Nephron (organoid): ENCODE measurements around the gene L1CAM.

Experiments
- H3K27ac Mint-ChIP-seq, 3 experiments: 2 replicates each; pipeline ENCODE4 v1.8.0; 2020; ENCODE audit warnings: mixed read lengths in 3 of 3, mild to moderate bottlenecking in 2 of 3, moderate library complexity in 1 of 3
- H3K27me3 Mint-ChIP-seq: 2 replicates; pipeline ENCODE4 v1.8.0; 2021; ENCODE audit warnings: low read depth, mild to moderate bottlenecking, moderate library complexity, mixed read lengths
- H3K36me3 Mint-ChIP-seq: 2 replicates; pipeline ENCODE4 v1.8.0; 2020; ENCODE audit warnings: low read depth, mixed read lengths
- H3K4me1 Mint-ChIP-seq: 2 replicates; pipeline ENCODE4 v1.8.0; 2020; ENCODE audit warnings: mixed read lengths
- H3K4me3 Mint-ChIP-seq, 3 experiments: 2 replicates each; pipeline ENCODE4 v1.8.0; 2020; ENCODE audit warnings: mild to moderate bottlenecking in 3 of 3, mixed read lengths in 3 of 3, moderate library complexity in 2 of 3
- H3K9me3 Mint-ChIP-seq: 2 replicates; pipeline ENCODE4 v1.8.0; 2020; ENCODE audit warnings: mixed read lengths
- TF ChIP-seq, protein P1 (sequence below), 3 experiments: fragments of 200-600 bp; sonication (generic); IDR thresholded peaks; one replicate each; pipeline ENCODE4 v1.5.0; 2021; ENCODE audit warnings: antibody characterized with exemption in 3 of 3; ENCODE audit not compliant: unreplicated experiment in 3 of 3

The L1CAM gene

DNA sequence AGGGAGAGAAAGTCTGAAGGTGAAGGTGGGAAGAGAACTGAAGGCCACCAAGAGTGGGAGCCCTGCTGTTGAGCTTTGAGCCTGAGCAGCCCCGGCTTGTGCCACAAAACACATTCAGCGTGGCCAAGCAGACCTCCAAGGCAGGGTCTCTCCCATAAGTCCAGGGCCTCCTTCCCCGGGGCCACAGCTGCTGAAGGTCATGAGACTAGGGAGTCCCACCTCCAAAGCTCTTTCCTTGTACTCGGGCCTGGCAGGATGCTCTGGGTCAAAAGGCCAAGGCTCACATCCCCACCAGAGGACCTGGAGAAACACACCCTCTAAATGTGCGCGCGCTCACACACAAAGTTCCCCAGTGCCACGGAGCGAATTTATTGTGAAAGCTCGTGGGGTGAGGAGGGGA is 43.6 kb upstream of the L1CAM start:
- Mint-ChIP-seq H3K9me3 (peaks cover 11% of the 10 kb centered on the region), H3K27ac (no peak overlapping the region), H3K4me3 (no peak overlapping the region), H3K27me3 (peaks cover 3% of the 10 kb centered on the region), H3K4me1 (peaks cover 9% of the 10 kb centered on the region), H3K36me3 (peaks cover 19% of the 10 kb centered on the region)
- TF ChIP-seq, protein P1, sequence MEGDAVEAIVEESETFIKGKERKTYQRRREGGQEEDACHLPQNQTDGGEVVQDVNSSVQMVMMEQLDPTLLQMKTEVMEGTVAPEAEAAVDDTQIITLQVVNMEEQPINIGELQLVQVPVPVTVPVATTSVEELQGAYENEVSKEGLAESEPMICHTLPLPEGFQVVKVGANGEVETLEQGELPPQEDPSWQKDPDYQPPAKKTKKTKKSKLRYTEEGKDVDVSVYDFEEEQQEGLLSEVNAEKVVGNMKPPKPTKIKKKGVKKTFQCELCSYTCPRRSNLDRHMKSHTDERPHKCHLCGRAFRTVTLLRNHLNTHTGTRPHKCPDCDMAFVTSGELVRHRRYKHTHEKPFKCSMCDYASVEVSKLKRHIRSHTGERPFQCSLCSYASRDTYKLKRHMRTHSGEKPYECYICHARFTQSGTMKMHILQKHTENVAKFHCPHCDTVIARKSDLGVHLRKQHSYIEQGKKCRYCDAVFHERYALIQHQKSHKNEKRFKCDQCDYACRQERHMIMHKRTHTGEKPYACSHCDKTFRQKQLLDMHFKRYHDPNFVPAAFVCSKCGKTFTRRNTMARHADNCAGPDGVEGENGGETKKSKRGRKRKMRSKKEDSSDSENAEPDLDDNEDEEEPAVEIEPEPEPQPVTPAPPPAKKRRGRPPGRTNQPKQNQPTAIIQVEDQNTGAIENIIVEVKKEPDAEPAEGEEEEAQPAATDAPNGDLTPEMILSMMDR (IDR thresholded peaks at IDR 0.05; ENCODE audit: unreplicated experiment in 3 of 3): no peak

DNA sequence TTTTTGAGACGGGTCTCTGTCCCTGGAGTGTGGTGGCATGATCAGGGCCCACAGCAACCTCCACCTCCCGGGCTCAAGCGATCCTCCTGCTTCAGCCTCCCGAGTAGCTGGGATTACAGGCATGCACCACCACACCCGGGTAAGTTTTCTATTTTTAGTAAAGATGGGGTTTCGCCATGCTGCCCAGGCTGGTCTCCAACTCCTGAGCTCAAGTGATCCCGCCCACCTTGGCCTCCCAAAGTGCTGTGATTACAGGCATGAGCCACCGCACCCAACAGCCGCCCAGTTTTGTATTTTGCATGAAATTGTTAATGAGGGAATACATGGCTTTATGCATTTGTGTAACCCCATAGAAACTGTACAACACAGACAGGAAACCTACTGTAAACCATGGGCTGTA is 42.9 kb upstream of the L1CAM start:
- Mint-ChIP-seq H3K9me3 (peaks cover 10% of the 10 kb centered on the region), H3K36me3 (peaks cover 17% of the 10 kb centered on the region), H3K4me1 (peaks cover 14% of the 10 kb centered on the region), H3K27me3 (peaks cover 3% of the 10 kb centered on the region), H3K4me3 (peak overlapping the region in 1 of 3 experiments; percentile 20), H3K27ac (peak overlapping the region; percentile 83 to 97 (median 89))
- TF ChIP-seq, protein P1 (IDR thresholded peaks at IDR 0.05; ENCODE audit: unreplicated experiment in 3 of 3): no peak

DNA sequence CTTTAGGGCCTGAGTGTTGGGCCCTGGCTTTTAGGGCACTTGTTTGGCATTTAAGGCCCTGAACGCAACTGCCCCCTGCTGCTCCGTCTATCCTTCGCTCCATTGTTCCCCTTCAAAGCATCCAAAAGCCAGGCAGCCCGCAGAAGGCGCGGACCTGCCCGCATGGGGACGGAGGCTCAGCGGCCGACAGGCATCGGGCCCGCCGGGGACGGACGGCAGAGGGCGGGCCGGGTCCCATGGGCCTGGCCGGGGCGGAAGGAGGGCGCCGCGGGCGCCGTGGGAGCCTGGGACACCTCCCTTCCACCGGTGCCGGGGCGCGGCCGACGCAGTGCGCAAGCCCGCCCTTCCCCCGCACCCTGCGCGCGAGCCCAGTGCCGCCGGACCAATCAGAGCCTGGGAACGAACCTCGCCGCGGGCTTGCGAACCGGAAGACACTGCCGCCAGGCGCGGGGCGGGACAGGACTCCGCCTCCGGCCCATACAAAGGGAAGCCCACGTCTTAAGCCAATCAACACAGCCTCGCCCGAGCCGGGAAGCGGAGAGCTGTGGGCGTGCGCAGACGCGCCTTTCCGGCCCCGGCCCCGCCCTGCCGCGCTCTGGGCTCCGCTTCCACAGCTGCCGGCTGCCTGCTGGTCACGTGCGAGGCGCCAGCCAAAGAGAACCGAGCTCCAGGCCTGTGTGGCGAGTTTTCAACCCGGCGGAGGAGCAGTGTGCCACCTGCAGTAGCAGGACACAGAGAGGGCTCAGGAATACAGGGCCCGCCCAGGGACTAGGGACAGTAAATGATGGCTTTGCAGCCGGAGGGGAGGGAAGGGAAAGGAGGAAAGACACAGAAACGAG is 42.2 kb upstream of the L1CAM start:
- peaks cover 15% of the 10 kb centered on the region for H3K36me3 Mint-ChIP-seq
- TF ChIP-seq, protein P1 (IDR thresholded peaks at IDR 0.05; ENCODE audit: unreplicated experiment in 3 of 3): no peak
- H3K27me3 Mint-ChIP-seq: peaks cover 3% of the 10 kb centered on the region

DNA sequence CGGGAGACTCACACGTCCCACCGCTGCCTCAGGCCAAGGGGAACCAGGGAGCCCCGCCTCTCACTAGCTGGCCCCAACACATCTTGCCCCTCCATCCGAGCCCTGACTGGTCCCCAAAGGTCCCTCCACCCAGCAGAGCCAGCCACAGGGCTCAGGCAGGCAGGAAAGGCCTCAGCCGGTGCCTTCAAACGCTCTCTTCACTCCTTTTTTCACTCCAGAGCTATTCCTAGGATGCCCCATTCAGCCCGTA is 41.6 kb upstream of the L1CAM start:
- Mint-ChIP-seq H3K9me3 (peaks cover 8% of the 10 kb centered on the region), H3K27me3 (peaks cover 3% of the 10 kb centered on the region)
- TF ChIP-seq, protein P1 (IDR thresholded peaks at IDR 0.05; ENCODE audit: unreplicated experiment in 3 of 3): no peak

More for the DNA sequence above, 42.2 kb upstream of the L1CAM start:
- H3K9me3 Mint-ChIP-seq: peaks cover 8% of the 10 kb centered on the region
- peaks cover 14% of the 10 kb centered on the region for H3K4me1 Mint-ChIP-seq
- peak overlapping the region; percentile 83 to 97 (median 97) for H3K27ac Mint-ChIP-seq
- peak overlapping the region; percentile 83 to 90 (median 90) for H3K4me3 Mint-ChIP-seq

DNA sequence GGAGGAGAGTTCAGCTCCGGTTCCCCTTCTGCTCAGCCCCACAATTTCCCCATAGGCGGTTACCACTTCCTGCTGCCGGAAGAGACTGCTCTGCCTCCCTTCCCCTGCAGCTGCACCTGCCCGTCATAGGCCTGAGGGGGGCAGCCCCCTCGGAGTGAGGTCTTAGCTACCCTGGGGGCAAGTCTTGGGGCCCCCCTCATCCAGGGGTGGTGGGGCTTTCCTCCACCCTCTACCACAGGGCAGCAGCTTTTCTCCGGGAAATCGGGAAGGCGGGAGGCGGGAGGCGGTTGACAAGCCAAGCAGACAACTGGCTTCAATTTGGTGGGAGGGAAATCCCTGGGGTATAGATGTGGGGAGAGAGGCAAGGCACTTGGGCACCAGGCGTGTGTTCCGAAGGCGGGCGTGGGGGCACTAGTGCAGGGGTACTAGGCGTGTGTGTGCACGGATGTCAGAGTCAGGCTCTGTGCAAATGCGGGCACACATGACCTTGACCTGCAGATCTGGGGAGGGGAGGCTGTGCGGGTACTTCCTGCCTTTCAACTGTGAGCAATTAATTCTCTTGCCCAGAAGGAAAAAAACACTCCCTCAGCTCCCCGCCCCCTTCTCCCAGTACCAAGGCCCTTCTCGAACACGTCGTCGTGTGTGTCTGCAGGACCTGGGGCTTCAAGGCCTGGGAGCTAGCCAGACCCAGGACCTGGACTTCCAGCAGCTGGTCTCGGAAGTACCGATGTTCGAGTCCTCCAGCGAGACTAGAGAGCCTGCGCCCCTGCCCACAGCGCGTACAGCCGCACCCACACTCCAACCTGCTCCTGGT is 41.1 kb upstream of the L1CAM start:
- Mint-ChIP-seq H3K4me3 (peak overlapping the region; percentile 83 to 90 (median 90)), H3K4me1 (peaks cover 20% of the 10 kb centered on the region), H3K36me3 (peaks cover 15% of the 10 kb centered on the region), H3K27ac (peak overlapping the region; percentile 83 to 97 (median 97)), H3K27me3 (peaks cover 3% of the 10 kb centered on the region), H3K9me3 (peaks cover 8% of the 10 kb centered on the region)
- TF ChIP-seq, protein P1 (IDR thresholded peaks at IDR 0.05; ENCODE audit: unreplicated experiment in 3 of 3): no peak

More for the DNA sequence above, 41.6 kb upstream of the L1CAM start:
- Mint-ChIP-seq H3K4me1 (peaks cover 17% of the 10 kb centered on the region), H3K27ac (peak overlapping the region; percentile 83 to 97 (median 97)), H3K36me3 (peaks cover 15% of the 10 kb centered on the region), H3K4me3 (peak overlapping the region; percentile 83 to 90 (median 90))
